ENCODE results near the gene ANKFY1.
"Not testable (repeated sequence)": the region's sequence is repeated elsewhere in the genome, so short reads cannot be mapped to it uniquely, and the experiment has no call there.

The ANKFY1 gene

GRCh38 chr17:4255271-4255670 lies 8.5 kb downstream of the ANKFY1 start:
- DNase-seq = not testable (repeated sequence)

DNA sequence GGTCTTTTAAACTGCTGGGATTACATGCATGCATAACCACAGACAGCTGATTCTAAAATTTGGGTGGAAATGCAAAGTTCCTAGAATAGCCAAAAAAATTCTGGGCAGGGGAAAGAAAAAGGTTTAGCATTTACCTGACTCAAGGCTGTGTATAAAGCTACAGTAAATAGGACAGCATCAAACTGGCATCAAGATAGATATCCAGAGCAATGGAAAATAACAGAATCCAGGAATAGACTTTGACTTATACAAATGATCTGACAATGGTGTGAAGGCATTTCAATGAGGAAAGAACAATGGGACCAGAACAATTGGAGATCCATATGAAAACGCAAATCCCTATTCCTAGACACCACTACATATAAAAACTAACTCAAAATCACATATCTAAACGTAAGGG lies 12.9 kb downstream of the ANKFY1 start:
- no peak for DNase-seq

GRCh38 chr17:4249452-4250029 lies 14.2 kb downstream of the ANKFY1 start:
- DNase-seq = no peak

- no peak for DNase-seq
Measured at GRCh38 chr17:4248504-4249277, 15.1 kb downstream of the ANKFY1 start.

DNA sequence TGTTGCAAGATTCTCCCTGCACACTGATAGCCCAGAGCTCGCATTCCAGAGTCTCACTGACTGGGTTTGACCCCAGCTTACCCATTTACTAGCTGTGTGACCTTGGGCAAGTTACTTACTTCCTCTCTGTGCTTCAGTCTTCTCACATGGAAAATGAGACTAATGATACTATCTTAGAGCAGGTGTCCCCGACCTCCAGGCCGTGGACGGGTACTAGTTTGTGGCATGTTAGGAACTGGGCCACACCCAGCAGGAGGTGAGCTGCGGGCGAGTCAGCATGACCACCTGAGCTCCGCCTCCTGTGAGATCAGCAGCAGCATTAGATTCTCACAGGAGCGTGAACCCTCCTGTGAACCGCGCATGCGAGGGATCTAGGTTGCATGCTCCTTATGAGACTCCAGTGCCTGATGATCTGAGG lies 15.8 kb downstream of the ANKFY1 start:
- DNase-seq = no peak

DNA sequence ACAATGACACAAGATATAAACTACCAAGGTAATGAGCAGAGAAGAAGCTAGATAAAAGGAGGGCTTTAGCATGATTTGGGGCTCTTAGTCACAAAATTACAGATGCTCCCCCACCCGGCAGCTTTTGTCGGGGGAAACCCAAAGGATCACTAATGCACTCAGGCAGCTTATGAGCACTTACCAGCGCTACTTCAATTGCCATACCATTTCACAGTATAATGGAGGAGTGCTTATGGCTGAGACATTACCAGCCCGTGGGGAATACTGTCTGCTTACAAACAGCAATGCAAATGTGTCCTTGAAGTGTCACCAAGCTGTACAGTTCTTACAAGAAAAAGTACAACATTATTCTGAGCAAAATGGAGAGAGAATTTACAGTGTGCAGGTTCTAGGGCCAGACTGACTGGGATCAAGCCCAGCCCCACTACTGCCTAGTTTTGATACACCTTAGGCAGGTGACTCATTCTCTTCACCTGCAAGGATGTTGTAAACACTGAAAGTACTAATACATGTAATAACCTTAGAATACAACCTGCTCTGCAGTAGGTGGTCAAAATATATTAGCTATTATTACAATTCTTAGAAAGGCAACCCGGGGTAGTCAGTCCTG lies 16.3 kb downstream of the ANKFY1 start:
- DNase-seq = no peak

DNA sequence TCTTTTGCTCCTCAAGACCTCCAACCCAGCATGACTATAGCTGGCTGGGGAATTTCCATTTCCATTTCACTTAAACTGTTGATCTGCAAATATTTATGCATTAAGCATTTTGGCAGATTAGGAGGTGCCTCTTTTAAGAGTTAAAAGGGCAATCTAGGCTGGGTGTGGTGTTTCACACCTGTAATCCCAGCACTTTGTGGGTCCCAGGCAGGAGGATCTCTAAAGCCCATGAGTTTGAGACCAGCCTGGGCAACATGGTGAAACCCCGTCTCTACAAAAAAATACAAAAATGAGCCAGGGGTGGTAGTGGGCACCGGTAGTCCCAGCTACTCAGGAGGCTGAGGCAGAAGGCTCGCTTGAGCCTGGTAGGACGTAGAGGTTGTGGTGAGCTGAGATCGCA lies 17.1 kb downstream of the ANKFY1 start:
- no peak for DNase-seq

GRCh38 chr17:4241535-4241934 lies 22.2 kb downstream of the ANKFY1 start:
- DNase-seq = no peak

DNA sequence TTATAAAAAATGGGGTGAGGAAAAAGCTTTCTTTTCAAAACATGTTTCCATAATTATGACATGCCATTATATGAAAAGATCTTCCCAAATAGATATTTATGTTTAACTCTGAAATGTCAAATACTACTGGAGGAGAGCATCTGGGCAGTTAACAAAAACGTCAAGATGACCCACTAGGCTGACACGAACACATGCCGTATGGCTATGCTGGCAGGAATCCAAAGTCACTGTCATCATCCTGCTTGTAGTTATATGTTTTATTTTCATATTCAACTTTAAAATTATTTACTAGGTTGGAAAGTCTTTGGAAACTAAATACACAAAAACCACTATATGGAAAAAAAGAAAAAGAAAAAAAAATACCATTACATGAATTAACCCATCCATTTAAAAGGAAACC lies 27.3 kb downstream of the ANKFY1 start:
- no peak for DNase-seq

GRCh38 chr17:4235372-4236279 lies 28.2 kb downstream of the ANKFY1 start:
- DNase-seq = no peak

- DNase-seq = no peak
Measured at GRCh38 chr17:4234401-4234800, 29.4 kb downstream of the ANKFY1 start.

- no peak for DNase-seq
Measured at GRCh38 chr17:4233668-4234258, 30.0 kb downstream of the ANKFY1 start.

DNA sequence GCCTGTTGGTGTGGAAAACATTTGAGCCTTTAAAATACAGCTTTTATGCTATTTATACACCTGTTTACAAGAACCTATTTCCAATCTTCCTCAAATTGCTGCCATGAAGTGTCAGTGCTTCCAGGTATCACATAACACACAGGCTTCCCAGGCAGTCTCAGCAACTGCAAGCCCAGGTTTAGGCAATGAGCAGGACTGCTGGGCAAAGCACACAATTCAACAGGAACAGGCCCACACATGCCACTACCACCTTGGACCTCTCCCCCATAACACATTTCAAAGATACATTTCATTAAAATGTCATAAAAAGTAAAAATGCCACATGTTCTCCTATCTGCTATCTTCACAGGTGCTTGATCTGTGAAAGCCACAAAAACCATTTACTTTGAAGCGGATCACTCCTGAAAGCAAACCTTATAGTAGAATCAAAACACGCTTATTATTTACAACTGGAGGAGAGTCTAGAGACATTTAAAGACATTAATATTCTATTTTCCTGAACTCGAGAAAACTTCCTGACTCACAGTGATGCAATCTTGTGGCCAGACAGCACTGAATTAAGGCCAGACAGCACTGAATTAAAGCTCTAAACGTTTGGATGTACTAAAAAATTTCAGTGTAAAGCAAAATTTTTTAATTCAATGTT lies 31.5 kb downstream of the ANKFY1 start:
- DNase-seq = no peak

DNA sequence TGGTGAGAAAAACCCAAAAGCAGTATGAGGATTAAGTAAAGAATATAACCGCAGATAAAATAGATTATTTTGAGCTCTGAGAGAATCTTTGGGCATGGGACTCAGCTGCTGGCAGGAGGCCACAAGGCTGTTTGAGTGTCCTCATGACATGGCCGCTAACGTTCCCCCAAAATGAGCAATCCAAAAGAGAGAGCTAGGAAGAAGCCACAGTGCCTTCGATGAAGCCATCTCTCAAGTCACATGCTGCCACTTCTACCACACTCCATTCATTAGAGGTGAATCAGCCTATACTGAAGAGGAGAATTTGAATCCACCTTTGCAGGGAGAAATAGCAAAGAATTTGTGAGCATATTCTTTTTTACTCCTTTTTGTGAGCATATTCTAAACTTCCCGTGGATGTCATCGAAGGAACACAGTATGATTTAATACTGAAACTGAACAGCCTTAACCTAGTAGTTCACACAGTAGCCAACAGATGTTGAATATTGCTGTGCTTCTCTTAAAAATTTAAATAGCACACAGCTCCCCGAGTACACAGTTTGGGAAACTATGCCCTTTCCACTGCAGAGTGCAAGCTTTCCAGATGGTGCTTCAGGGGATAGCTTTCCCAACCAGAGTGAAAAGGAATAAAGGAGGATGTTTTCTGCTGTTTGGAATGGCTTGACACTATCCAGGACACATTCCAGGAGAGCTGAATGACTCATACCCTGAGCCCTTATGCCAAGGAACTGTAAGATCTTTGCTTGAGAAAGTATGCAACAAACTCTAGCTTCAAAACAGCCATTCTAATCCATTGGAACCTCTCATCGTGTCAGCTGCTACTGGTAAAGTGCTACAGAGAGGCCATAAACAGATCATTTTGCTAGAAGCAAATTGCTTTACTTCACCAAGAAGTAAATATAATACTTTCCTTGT lies 33.9 kb downstream of the ANKFY1 start:
- DNase-seq = no peak

DNA sequence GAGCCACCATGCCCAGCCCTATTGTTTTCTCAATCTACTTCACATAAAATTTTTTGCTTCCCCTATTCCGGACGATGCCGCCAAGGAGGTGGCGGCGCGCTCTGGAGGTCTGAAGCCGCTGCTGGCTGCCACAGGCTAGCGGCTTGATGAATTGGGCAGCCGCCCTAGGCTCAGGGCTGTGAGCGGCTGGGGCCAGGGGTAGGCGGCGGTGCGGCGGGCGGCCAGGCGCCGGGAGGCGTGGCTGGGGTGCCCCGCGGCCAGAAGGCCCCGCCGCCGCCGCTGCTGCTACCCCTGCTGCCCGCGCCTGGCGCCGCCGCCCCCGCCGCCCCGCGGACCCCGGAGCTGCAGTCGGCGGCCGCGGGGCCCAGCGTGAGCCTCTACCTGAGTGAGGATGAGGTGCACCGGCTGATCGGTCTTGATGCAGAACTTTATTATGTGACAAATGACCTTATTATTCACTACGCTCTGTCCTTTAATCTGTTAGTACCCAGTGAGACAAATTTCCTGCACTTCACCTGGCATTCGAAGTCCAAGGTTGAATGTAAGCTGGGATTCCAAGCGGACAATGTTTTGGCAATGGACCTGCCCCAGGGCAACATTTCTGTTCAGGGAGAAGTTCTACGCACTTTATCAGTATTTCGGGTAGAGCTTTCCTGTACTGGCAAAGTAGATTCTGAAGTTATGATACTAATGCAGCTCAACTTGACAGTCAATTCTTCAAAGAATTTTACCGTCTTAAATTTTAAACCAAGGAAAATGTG lies 41.7 kb downstream of the ANKFY1 start:
- DNase-seq = no peak

DNA sequence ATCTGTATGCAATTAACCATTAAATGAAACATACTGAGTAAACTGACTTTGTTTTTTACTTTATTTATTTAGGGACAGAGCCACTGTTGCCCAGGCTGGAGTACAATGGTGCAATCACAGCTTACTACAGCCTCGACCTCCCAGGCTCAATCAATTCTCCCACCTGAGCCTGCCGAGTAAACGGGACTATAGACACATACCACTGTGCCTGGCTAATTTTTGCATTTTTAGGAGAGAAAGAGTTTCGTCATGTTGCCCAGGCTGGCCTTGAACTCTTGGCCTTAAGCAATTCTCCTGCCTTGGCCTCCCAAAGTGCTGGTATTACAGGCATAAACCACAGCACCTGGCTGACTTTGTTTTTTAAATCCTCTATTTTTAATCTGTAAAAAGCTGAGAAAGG lies 42.6 kb downstream of the ANKFY1 start:
- DNase-seq = no peak

- no peak for DNase-seq
Measured at GRCh38 chr17:4220655-4221054, 43.1 kb downstream of the ANKFY1 start.

GRCh38 chr17:4219241-4219640 lies 44.5 kb downstream of the ANKFY1 start:
- no peak for DNase-seq

GRCh38 chr17:4215882-4216570 lies 47.8 kb downstream of the ANKFY1 start:
- DNase-seq = no peak

DNA sequence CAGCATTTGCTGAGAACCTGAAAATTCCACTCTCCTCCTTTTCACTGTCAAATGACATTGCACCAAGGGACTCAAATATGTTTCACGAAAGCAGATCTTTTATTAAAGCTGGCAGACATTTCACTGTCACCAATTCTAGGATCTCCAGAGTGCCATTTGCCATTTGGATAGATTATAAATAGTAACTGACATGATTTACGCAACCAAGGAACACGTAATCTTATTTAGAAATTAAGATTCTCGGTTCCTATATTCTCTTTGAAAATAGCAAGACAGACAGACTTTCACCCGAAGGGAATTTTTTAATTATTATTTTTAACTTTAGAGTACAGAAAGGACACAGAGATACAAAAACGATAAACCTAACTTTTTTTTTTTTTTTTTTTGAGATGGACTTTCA lies 49.6 kb downstream of the ANKFY1 start:
- no peak for DNase-seq

Measured in SIG-M5 (cell line).